H1 (cell line): ENCODE measurements around the gene AIPL1. TPM values are rescaled to one million over a fixed set of nuclear protein-coding genes. Genes with fewer than 3 reads are reported as not detected.

Source experiments
- CTCF ChIA-PET: fragments of 300-600 bp; sonication (Branson Sonifier 250); formaldehyde crosslinking; loops from one replicate; lab custom pipeline; 2021; ENCODE audit not compliant: partially characterized antibody; lab: Charles Lee
- POLR2A ChIA-PET: fragments of 300-600 bp; sonication (Branson Sonifier 250); formaldehyde crosslinking; loops from one replicate; lab custom pipeline; 2021; ENCODE audit warnings: inconsistent platforms; ENCODE audit not compliant: partially characterized antibody; lab: Charles Lee
- DNase-seq, 2 experiments: peaks; one replicate each; pipeline versions ENCODE4 v3.0.0 to v3.0.0-alpha.2; 2010 to 2022; ENCODE audit warnings: low spot score in 2 of 2, low read depth in 1 of 2, mixed read lengths in 1 of 2
- FAIRE-seq: peaks from 2 replicates; lab custom pipeline; 2011; peaks lifted over from hg19 to GRCh38; lab: Jason Lieb, UNC
- H2AFZ ChIP-seq: 2 replicates; pipeline ENCODE4 v1.8.1; 2012; ENCODE audit warnings: low read length, inconsistent platforms
- H2AK5ac ChIP-seq: 2 replicates; pipeline ENCODE4 v1.6.1; 2013; ENCODE audit warnings: low read depth, low read length
- H2BK120ac ChIP-seq: replicated peaks from 2 replicates; pipeline ENCODE3; 2013; ENCODE audit warnings: low read depth, low read length, inconsistent platforms
- H2BK12ac ChIP-seq: 2 replicates; pipeline ENCODE4 v1.6.1; 2013; ENCODE audit warnings: low read depth, low read length
- H2BK15ac ChIP-seq: 2 replicates; pipeline ENCODE4 v1.6.1; 2013; ENCODE audit warnings: low read length
- H2BK20ac ChIP-seq: 2 replicates; pipeline ENCODE4 v1.6.1; 2013; ENCODE audit warnings: low read length
- H2BK5ac ChIP-seq: 2 replicates; pipeline ENCODE4 v1.6.1; 2013; ENCODE audit warnings: low read depth, low read length
- H3K14ac ChIP-seq: 2 replicates; pipeline ENCODE4 v1.6.1; 2013; ENCODE audit warnings: inconsistent platforms; ENCODE audit not compliant: insufficient read length
- H3K18ac ChIP-seq: 2 replicates; pipeline ENCODE4 v1.6.1; 2013; ENCODE audit warnings: low read length; ENCODE audit errors: extremely low read depth
- H3K23ac ChIP-seq: 2 replicates; pipeline ENCODE4 v1.6.1; 2013; ENCODE audit warnings: inconsistent platforms; ENCODE audit not compliant: insufficient read length
- H3K23me2 ChIP-seq: 2 replicates; pipeline ENCODE4 v1.6.1; 2013; ENCODE audit warnings: low read depth, low read length
- H3K27ac ChIP-seq: 2 replicates; pipeline ENCODE4 v1.6.1; 2011; ENCODE audit warnings: low read depth, low read length, inconsistent platforms
- H3K27me3 ChIP-seq, 4 experiments: replicated peaks in 1 of 4; 1 replicate in 1 of 4; 2 replicates in 3 of 4; pipeline versions ENCODE4 v1.6.1 to v1.8.1; 2011 to 2013; ENCODE audit warnings: low read length in 3 of 4, mild to moderate bottlenecking in 3 of 4, inconsistent platforms in 2 of 4, mixed read lengths in 2 of 4, moderate library complexity in 1 of 4; ENCODE audit not compliant: control insufficient read depth in 3 of 4, insufficient read depth in 3 of 4; ENCODE audit errors: extremely low read depth in 1 of 4
- H3K36me3 ChIP-seq, 4 experiments: 2 replicates each; pipeline versions ENCODE4 v1.6.1 to v1.8.1; 2011 to 2013; ENCODE audit warnings: mild to moderate bottlenecking in 4 of 4, low read length in 3 of 4, moderate library complexity in 2 of 4, control low read depth in 1 of 4, inconsistent platforms in 1 of 4; ENCODE audit not compliant: insufficient read depth in 4 of 4, control insufficient read depth in 2 of 4
- H3K4ac ChIP-seq: replicated peaks from 2 replicates; pipeline ENCODE3; 2013; ENCODE audit warnings: low read length, low read depth, mixed read lengths, inconsistent platforms; ENCODE audit not compliant: insufficient read length
- H3K4me1 ChIP-seq, 4 experiments: replicated peaks in 1 of 4; 1 replicate in 1 of 4; 2 replicates in 3 of 4; pipeline versions ENCODE4 v1.6.1 to v1.8.1; 2011 to 2013; ENCODE audit warnings: low read length in 3 of 4, inconsistent platforms in 2 of 4, mixed read lengths in 1 of 4; ENCODE audit not compliant: insufficient read depth in 4 of 4, control insufficient read depth in 3 of 4
- H3K4me2 ChIP-seq, 2 experiments: 2 replicates each; pipeline versions ENCODE4 v1.6.1 to v1.8.1; 2011 to 2013; ENCODE audit warnings: low read depth in 2 of 2, low read length in 2 of 2, control low read depth in 1 of 2, inconsistent platforms in 1 of 2, mild to moderate bottlenecking in 1 of 2; ENCODE audit not compliant: insufficient read depth in 1 of 2
- H3K4me3 ChIP-seq, 4 experiments: fragments of 200-600, 300-600 bp in 1 of 4; sonication (generic), shearing (Covaris generic), sonication (Bioruptor Twin) in 1 of 4; 2 replicates each; pipeline versions ENCODE4 v1.5.1 to v1.8.1; 2011 to 2016; ENCODE audit warnings: low read length in 4 of 4, low read depth in 3 of 4, control low read depth in 2 of 4, inconsistent platforms in 2 of 4, mild to moderate bottlenecking in 2 of 4, mixed read lengths in 1 of 4, moderate library complexity in 1 of 4; ENCODE audit not compliant: insufficient read depth in 2 of 4; ENCODE audit errors: extremely low read depth in 1 of 4
- H3K56ac ChIP-seq: replicated peaks from 2 replicates; pipeline ENCODE3; 2013; ENCODE audit warnings: low read depth, mild to moderate bottlenecking, mixed read lengths, low read length, inconsistent platforms; ENCODE audit not compliant: insufficient read length
- H3K79me1 ChIP-seq: 2 replicates; pipeline ENCODE4 v1.6.1; 2013; ENCODE audit warnings: low read depth, low read length, control low read depth
- H3K79me2 ChIP-seq, 2 experiments: 2 replicates each; pipeline versions ENCODE4 v1.6.1 to v1.8.1; 2012 to 2013; ENCODE audit warnings: low read length in 2 of 2, mild to moderate bottlenecking in 2 of 2, inconsistent platforms in 1 of 2; ENCODE audit not compliant: insufficient read depth in 2 of 2, control insufficient read depth in 1 of 2
- H3K9ac ChIP-seq, 4 experiments: replicated peaks in 1 of 4; 1 replicate in 1 of 4; 2 replicates in 3 of 4; pipeline versions ENCODE4 v1.6.1 to v1.8.1; 2011 to 2013; ENCODE audit warnings: low read depth in 3 of 4, low read length in 3 of 4, control low read depth in 2 of 4, mild to moderate bottlenecking in 2 of 4, moderate library complexity in 2 of 4, inconsistent platforms in 1 of 4; ENCODE audit errors: extremely low read depth in 1 of 4
- H3K9me3 ChIP-seq, 2 experiments: 2 replicates each; pipeline versions ENCODE4 v1.6.1 to v1.8.1; 2012 to 2013; ENCODE audit warnings: mild to moderate bottlenecking in 2 of 2, moderate library complexity in 2 of 2, control low read depth in 1 of 2, inconsistent platforms in 1 of 2, low read depth in 1 of 2, low read length in 1 of 2, mixed read lengths in 1 of 2; ENCODE audit not compliant: insufficient read depth in 2 of 2
- H4K20me1 ChIP-seq, 2 experiments: replicated peaks in 1 of 2; 2 replicates each; pipeline versions ENCODE3 to v1.8.1; 2011 to 2013; ENCODE audit warnings: inconsistent platforms in 2 of 2, low read length in 2 of 2, mild to moderate bottlenecking in 1 of 2; ENCODE audit not compliant: insufficient read depth in 2 of 2, control insufficient read depth in 1 of 2
- H4K5ac ChIP-seq: 2 replicates; pipeline ENCODE4 v1.6.1; 2013; ENCODE audit warnings: low read length, low read depth, mixed read lengths, inconsistent platforms; ENCODE audit not compliant: insufficient read length
- H4K8ac ChIP-seq: 2 replicates; pipeline ENCODE4 v1.8.0; 2013; ENCODE audit warnings: mild to moderate bottlenecking, moderate library complexity, low read length, inconsistent platforms; ENCODE audit not compliant: insufficient read depth; ENCODE audit errors: extremely low read depth
- H4K91ac ChIP-seq: replicated peaks from 2 replicates; pipeline ENCODE3; 2013; ENCODE audit warnings: low read length, mixed read lengths, inconsistent platforms; ENCODE audit not compliant: insufficient read length
- EZH2 ChIP-seq: fragments of 200-600 bp; sonication (generic); IDR thresholded peaks from 2 replicates; pipeline ENCODE4 v1.7.1; 2012; ENCODE audit warnings: low read depth, mild to moderate bottlenecking, moderate library complexity, low read length, inconsistent platforms; ENCODE audit not compliant: severe bottlenecking
- GABPA ChIP-seq: IDR thresholded peaks from 2 replicates; pipeline ENCODE4 v1.6.1; 2011; ENCODE audit warnings: mild to moderate bottlenecking, low read length, moderate library complexity, borderline replicate concordance; ENCODE audit not compliant: insufficient read depth
- GTF2F1 ChIP-seq: IDR thresholded peaks from 2 replicates; pipeline ENCODE4 v1.6.1; 2012; ENCODE audit warnings: low read depth, low read length, improper control_type of control experiment, borderline replicate concordance
- HDAC2 ChIP-seq, 2 experiments: fragments of 300-600 bp in 1 of 2; sonication (generic) in 1 of 2; IDR thresholded peaks; 2 replicates each; pipeline ENCODE4 v1.6.1; 2011 to 2012; ENCODE audit warnings: low read depth in 2 of 2, low read length in 2 of 2, mild to moderate bottlenecking in 2 of 2, moderate library complexity in 2 of 2, borderline replicate concordance in 1 of 2, inconsistent platforms in 1 of 2
- HDAC6 ChIP-seq: IDR thresholded peaks from one replicate; pipeline ENCODE4 v1.7.1; 2012; ENCODE audit warnings: low read depth, mild to moderate bottlenecking, inconsistent platforms, low read length, moderate library complexity
- POLR2AphosphoS5 ChIP-seq: IDR thresholded peaks from 2 replicates; pipeline ENCODE4 v1.6.1; 2011; ENCODE audit warnings: low read depth, low read length
- POU5F1 ChIP-seq: IDR thresholded peaks from 2 replicates; pipeline ENCODE4 v1.6.1; 2011; ENCODE audit warnings: low read depth, mild to moderate bottlenecking, low read length, moderate library complexity
- TCF12 ChIP-seq: IDR thresholded peaks from 2 replicates; pipeline ENCODE4 v1.6.1; 2011; ENCODE audit warnings: low read depth, mild to moderate bottlenecking, low read length
- USF2 ChIP-seq: IDR thresholded peaks from 2 replicates; pipeline ENCODE4 v1.6.1; 2011; ENCODE audit warnings: low read length, improper control_type of control experiment
- WGBS, 2 experiments: shearing (Covaris generic) in 1 of 2; methylation state at CpG; one replicate each; pipeline versions ENCODE4 v1.1.6 to v1.1.7; 2013 to 2015; ENCODE audit warnings: low lambda C conversion rate in 2 of 2, mixed read lengths in 2 of 2, inconsistent platforms in 1 of 2, low coverage in 1 of 2, missing lambda C conversion rate in 1 of 2; ENCODE audit not compliant: insufficient replicate concordance in 2 of 2, insufficient coverage in 1 of 2, insufficient read length in 1 of 2; ENCODE audit errors: extremely low coverage in 1 of 2, missing lambda C conversion rate in 1 of 2; 5-methylcytosine and 5-hydroxymethylcytosine counted together
- polyA plus RNA-seq, 7 experiments: library from polyadenylated mRNA; depleted of rRNA in 3 of 7; stranded (reverse) in 5 of 7; unstranded in 2 of 7; fragments of >200 nt in 5 of 7; fragments of 200-250 nt in 2 of 7; gene quantifications; 1 replicate in 5 of 7; 2 replicates in 1 of 7; 4 replicates in 1 of 7; pipeline versions ENCODE4 v1.2.1 to v1.2.3, GENCODE V29; 2011 to 2013; ENCODE audit warnings: missing spikeins in 2 of 7, mixed read lengths in 2 of 7
- total RNA-seq: library from RNA; stranded (reverse); fragmentation: NEBNext Ultra II Directional; extraction: Animal tissue kit (Norgen Biotek cat#: 25700); gene quantifications from 2 replicates; pipeline ENCODE4 v1.2.1, GENCODE V29; 2021

Gene AIPL1
- total and polyA plus RNA-seq, 2 of the 8 experiments (the other 6 are each of a cell fraction or from before 2014, with no cell fraction given): 0.56 to 0.71 TPM

GRCh38 chr17:6437466-6437865 lies 2.5 kb upstream of the AIPL1 start:
- Histone ChIP-seq H3K79me1 (no peaks in the 10 kb centered on the region), H2BK120ac (no peak overlapping the region), H4K5ac (no peak overlapping the region), H4K20me1 (no peaks in the 10 kb centered on the region), H3K56ac (no peak overlapping the region), H3K27ac (no peak overlapping the region), H3K9ac (no peak overlapping the region), H2BK12ac (no peak overlapping the region), H3K79me2 (no peaks in the 10 kb centered on the region), H3K36me3 (no peaks in the 10 kb centered on the region), H3K9me3 (no peaks in the 10 kb centered on the region), H3K23ac (no peak overlapping the region), H2BK20ac (no peak overlapping the region), H3K23me2 (no peaks in the 10 kb centered on the region), H2BK15ac (no peak overlapping the region), H3K18ac (no peak overlapping the region), H3K4me3 (no peak overlapping the region; a peak in 1 of 8 replicates), H3K4me1 (peaks cover 2 to 21% (median 6%) of the 10 kb centered on the region in 4 experiments), H4K8ac (no peak overlapping the region), H2AK5ac (no peak overlapping the region), H3K27me3 (no peaks in the 10 kb centered on the region), H2AFZ (no peak overlapping the region), H3K14ac (no peak overlapping the region), H2BK5ac (no peak overlapping the region), H3K4me2 (peak overlapping the region; percentile 15 to 34; a peak in 2 of 4 replicates), H3K4ac (no peak overlapping the region), H4K91ac (no peak overlapping the region)
- no peak for FAIRE-seq
- ChIA-PET POLR2A (interaction anchor here (1.0 kb wide), 1 partner anchor 17 kb away, joined by 4 read pairs; no protein-coding TSS in a partner anchor), CTCF (interaction anchor here (1.2 to 5.3 kb wide), 5 partner anchors 15 to 139 kb away, joined by 3 to 60 read pairs (median 5); no protein-coding TSS in a partner anchor)
- DNase-seq: no peak
- 20% methylated on average over 4 of the region's 4 CpGs; no CpG with 5 or more reads in 1 of the 2 experiments for WGBS, 2 experiments
- TF ChIP-seq TCF12 (0 out of 2 replicates have a peak, but pooled peaks have one; percentile 9), USF2 (no peak), POLR2AphosphoS5 (no peak), POU5F1 (no peak), EZH2 (no peak), GTF2F1 (no peak), HDAC6 (no peak), GABPA (no peak), HDAC2 (IDR thresholded peaks at IDR 0.05; ENCODE audit: borderline replicate concordance in 1 of 2, low read depth in 2 of 2, low read length in 2 of 2) (no peak)
